Measurements from ENCODE around the gene KIT.

KIT gene

GRCh38 chr4:54700986-54701385 lies 43.2 kb downstream of the KIT start:
- no peak for DNase-seq (ENCODE audit: low spot score in 2 of 2)
- H3K27me3 Mint-ChIP-seq, result peaks cover 4% of the 10 kb centered on the region
- no peaks in the 10 kb centered on the region for H3K36me3 Mint-ChIP-seq
- no peak overlapping the region for H3K4me3 Mint-ChIP-seq
- H3K4me1 Mint-ChIP-seq, result no peaks in the 10 kb centered on the region
- peaks cover 1% of the 10 kb centered on the region for H3K9me3 Mint-ChIP-seq
- ATAC-seq (ENCODE audit: low read depth), result no peak
- H3K27ac Mint-ChIP-seq, result no peak overlapping the region

GRCh38 chr4:54703182-54703581 lies 45.4 kb downstream of the KIT start:
- Mint-ChIP-seq H3K36me3 (no peaks in the 10 kb centered on the region), H3K4me3 (no peak overlapping the region), H3K27ac (no peak overlapping the region), H3K4me1 (no peaks in the 10 kb centered on the region), H3K9me3 (peaks cover 1% of the 10 kb centered on the region), H3K27me3 (peaks cover 8% of the 10 kb centered on the region)
- no peak for DNase-seq (ENCODE audit: low spot score in 2 of 2)
- no peak for ATAC-seq (ENCODE audit: low read depth)

- no peaks in the 10 kb centered on the region for H3K36me3 Mint-ChIP-seq
- peaks cover 11% of the 10 kb centered on the region for H3K27me3 Mint-ChIP-seq
- ATAC-seq (ENCODE audit: low read depth) (no peak), DNase-seq (ENCODE audit: low spot score in 2 of 2) (no peak)
- peak overlapping the region; percentile 45 for H3K27ac Mint-ChIP-seq
- H3K4me1 Mint-ChIP-seq, result no peaks in the 10 kb centered on the region
- peaks cover 1% of the 10 kb centered on the region for H3K9me3 Mint-ChIP-seq
- H3K4me3 Mint-ChIP-seq, result no peak overlapping the region
Measured at GRCh38 chr4:54707406-54707805, 49.6 kb downstream of the KIT start.

- peaks cover 1% of the 10 kb centered on the region for H3K9me3 Mint-ChIP-seq
- no peaks in the 10 kb centered on the region for H3K4me1 Mint-ChIP-seq
- DNase-seq (ENCODE audit: low spot score in 2 of 2) (no peak), ATAC-seq (ENCODE audit: low read depth) (no peak)
- no peaks in the 10 kb centered on the region for H3K36me3 Mint-ChIP-seq
- H3K4me3 Mint-ChIP-seq, result no peak overlapping the region
- H3K27me3 Mint-ChIP-seq, result peaks cover 11% of the 10 kb centered on the region
- no peak overlapping the region for H3K27ac Mint-ChIP-seq
Measured at GRCh38 chr4:54708339-54709279, 50.9 kb downstream of the KIT start.

- Mint-ChIP-seq H3K4me1 (no peaks in the 10 kb centered on the region), H3K27me3 (peaks cover 11% of the 10 kb centered on the region), H3K27ac (no peak overlapping the region), H3K9me3 (peaks cover 1% of the 10 kb centered on the region), H3K4me3 (no peak overlapping the region), H3K36me3 (no peaks in the 10 kb centered on the region)
- DNase-seq (ENCODE audit: low spot score in 2 of 2) (no peak), ATAC-seq (ENCODE audit: low read depth) (no peak)
Measured at GRCh38 chr4:54709400-54709799, 51.6 kb downstream of the KIT start.

- no peak for ATAC-seq (ENCODE audit: low read depth)
- H3K4me3 Mint-ChIP-seq, result no peak overlapping the region
- H3K27ac Mint-ChIP-seq, result no peak overlapping the region
- no peaks in the 10 kb centered on the region for H3K9me3 Mint-ChIP-seq
- no peaks in the 10 kb centered on the region for H3K36me3 Mint-ChIP-seq
- no peak for DNase-seq (ENCODE audit: low spot score in 2 of 2)
- no peaks in the 10 kb centered on the region for H3K4me1 Mint-ChIP-seq
- peaks cover 8% of the 10 kb centered on the region for H3K27me3 Mint-ChIP-seq
Measured at GRCh38 chr4:54712206-54712605, 54.4 kb downstream of the KIT start.

- no peak for ATAC-seq (ENCODE audit: low read depth)
Measured at GRCh38 chr4:54714631-54715030, 56.9 kb downstream of the KIT start.

GRCh38 chr4:54716478-54717065 lies 58.8 kb downstream of the KIT start:
- Mint-ChIP-seq H3K27ac (no peak overlapping the region), H3K9me3 (no peaks in the 10 kb centered on the region), H3K4me3 (no peak overlapping the region), H3K4me1 (no peaks in the 10 kb centered on the region), H3K36me3 (no peaks in the 10 kb centered on the region), H3K27me3 (no peaks in the 10 kb centered on the region)
- ATAC-seq (ENCODE audit: low read depth) (no peak), DNase-seq (ENCODE audit: low spot score in 2 of 2) (no peak)

More at GRCh38 chr4:54714631-54715030, 56.9 kb downstream of the KIT start:
- H3K27me3 Mint-ChIP-seq, result no peaks in the 10 kb centered on the region
- no peaks in the 10 kb centered on the region for H3K4me1 Mint-ChIP-seq
- no peak overlapping the region for H3K4me3 Mint-ChIP-seq
- H3K9me3 Mint-ChIP-seq, result no peaks in the 10 kb centered on the region
- no peak overlapping the region for H3K27ac Mint-ChIP-seq
- DNase-seq (ENCODE audit: low spot score in 2 of 2), result no peak
- no peaks in the 10 kb centered on the region for H3K36me3 Mint-ChIP-seq

- H3K4me3 Mint-ChIP-seq, result no peak overlapping the region
- no peaks in the 10 kb centered on the region for H3K9me3 Mint-ChIP-seq
- no peak for DNase-seq (ENCODE audit: low spot score in 2 of 2)
- no peak for ATAC-seq (ENCODE audit: low read depth)
- H3K27me3 Mint-ChIP-seq, result no peaks in the 10 kb centered on the region
- H3K36me3 Mint-ChIP-seq, result no peaks in the 10 kb centered on the region
- H3K4me1 Mint-ChIP-seq, result no peaks in the 10 kb centered on the region
- H3K27ac Mint-ChIP-seq, result no peak overlapping the region
Measured at GRCh38 chr4:54717694-54718093, 59.9 kb downstream of the KIT start.

GRCh38 chr4:54719378-54719777 lies 61.6 kb downstream of the KIT start:
- DNase-seq (ENCODE audit: low spot score in 2 of 2), result no peak
- Mint-ChIP-seq H3K4me3 (no peak overlapping the region), H3K4me1 (no peaks in the 10 kb centered on the region), H3K36me3 (no peaks in the 10 kb centered on the region), H3K9me3 (no peaks in the 10 kb centered on the region), H3K27me3 (no peaks in the 10 kb centered on the region), H3K27ac (no peak overlapping the region)
- ATAC-seq (ENCODE audit: low read depth), result no peak

GRCh38 chr4:54723220-54723619 lies 65.5 kb downstream of the KIT start:
- no peak for ATAC-seq (ENCODE audit: low read depth)
- Mint-ChIP-seq H3K36me3 (no peaks in the 10 kb centered on the region), H3K27me3 (peaks cover 4% of the 10 kb centered on the region), H3K9me3 (peaks cover 3% of the 10 kb centered on the region), H3K27ac (no peak overlapping the region), H3K4me1 (peaks cover 2% of the 10 kb centered on the region), H3K4me3 (no peak overlapping the region)
- no peak for DNase-seq (ENCODE audit: low spot score in 2 of 2)

- H3K4me3 Mint-ChIP-seq, result no peak overlapping the region
- no peak for DNase-seq (ENCODE audit: low spot score in 2 of 2)
- peaks cover 3% of the 10 kb centered on the region for H3K4me1 Mint-ChIP-seq
- H3K27me3 Mint-ChIP-seq, result peaks cover 4% of the 10 kb centered on the region
- no peak for ATAC-seq (ENCODE audit: low read depth)
- no peaks in the 10 kb centered on the region for H3K36me3 Mint-ChIP-seq
- peaks cover 3% of the 10 kb centered on the region for H3K9me3 Mint-ChIP-seq
- no peak overlapping the region for H3K27ac Mint-ChIP-seq
Measured at GRCh38 chr4:54723820-54724219, 66.1 kb downstream of the KIT start.

- Mint-ChIP-seq H3K4me3 (no peak overlapping the region), H3K27me3 (peaks cover 5% of the 10 kb centered on the region), H3K9me3 (peaks cover 3% of the 10 kb centered on the region), H3K27ac (peak overlapping the region; percentile 47), H3K4me1 (peaks cover 8% of the 10 kb centered on the region), H3K36me3 (no peaks in the 10 kb centered on the region)
- no peak for DNase-seq (ENCODE audit: low spot score in 2 of 2)
- no peak for ATAC-seq (ENCODE audit: low read depth)
Measured at GRCh38 chr4:54726907-54727306, 69.2 kb downstream of the KIT start.

GRCh38 chr4:54727346-54727745 lies 69.6 kb downstream of the KIT start:
- peaks cover 8% of the 10 kb centered on the region for H3K27me3 Mint-ChIP-seq
- DNase-seq (ENCODE audit: low spot score in 2 of 2) (no peak), ATAC-seq (ENCODE audit: low read depth) (peak; percentile 78)
- H3K9me3 Mint-ChIP-seq, result peaks cover 4% of the 10 kb centered on the region
- no peak overlapping the region for H3K4me3 Mint-ChIP-seq
- peaks cover 8% of the 10 kb centered on the region for H3K4me1 Mint-ChIP-seq
- H3K36me3 Mint-ChIP-seq, result no peaks in the 10 kb centered on the region
- peak overlapping the region; percentile 47 for H3K27ac Mint-ChIP-seq

Measured in memory B cell (primary cell).